Glutamatergic neuron (in vitro differentiated cells): ENCODE results near the gene MARCHF6. TPM values are rescaled to one million over a fixed set of nuclear protein-coding genes. Genes with fewer than 3 reads are reported as not detected.

Experiments
- DNase-seq: peaks from one replicate; pipeline ENCODE4 v3.0.0; 2022
- H3K27ac Mint-ChIP-seq: one replicate; pipeline ENCODE4 v1.8.0; 2020; ENCODE audit warnings: mild to moderate bottlenecking, mixed read lengths, inconsistent platforms; ENCODE audit not compliant: unreplicated experiment
- H3K27me3 Mint-ChIP-seq: one replicate; pipeline ENCODE4 v1.8.0; 2020; ENCODE audit warnings: mild to moderate bottlenecking, moderate library complexity, mixed read lengths, inconsistent platforms; ENCODE audit not compliant: unreplicated experiment
- H3K36me3 Mint-ChIP-seq: one replicate; pipeline ENCODE4 v1.8.0; 2020; ENCODE audit warnings: mild to moderate bottlenecking, mixed read lengths, inconsistent platforms; ENCODE audit not compliant: unreplicated experiment
- H3K4me1 Mint-ChIP-seq: one replicate; pipeline ENCODE4 v1.8.0; 2020; ENCODE audit warnings: mild to moderate bottlenecking, low read depth, mixed read lengths, inconsistent platforms; ENCODE audit not compliant: unreplicated experiment
- H3K4me3 Mint-ChIP-seq: one replicate; pipeline ENCODE4 v1.8.0; 2020; ENCODE audit warnings: mild to moderate bottlenecking, mixed read lengths, inconsistent platforms; ENCODE audit not compliant: unreplicated experiment
- H3K9me3 Mint-ChIP-seq: one replicate; pipeline ENCODE4 v1.8.0; 2020; ENCODE audit warnings: mild to moderate bottlenecking, moderate library complexity, mixed read lengths, inconsistent platforms; ENCODE audit not compliant: unreplicated experiment
- CTCF ChIP-seq: fragments of 200-600 bp; sonication (generic); IDR thresholded peaks from one replicate; pipeline ENCODE4 v1.5.0; 2021; ENCODE audit not compliant: partially characterized antibody, unreplicated experiment
- total RNA-seq: library from RNA; stranded (reverse); fragmentation: NEBNext Ultra II Directional; extraction: Animal tissue kit (Norgen Biotek cat#: 25700); gene quantifications from one replicate; pipeline ENCODE4 v1.2.1, GENCODE V29; 2021; ENCODE audit not compliant: unreplicated experiment

The MARCHF6 gene
- total RNA-seq, 1 donor from 2014 or later = 245 TPM

GRCh38 chr5:10330511-10331230, 22.8 kb upstream of the MARCHF6 start:
- TF ChIP-seq CTCF = no peak
- H3K4me3 Mint-ChIP-seq = no peak overlapping the region
- no peak for DNase-seq
- H3K27ac Mint-ChIP-seq = no peak overlapping the region
- peaks cover 6% of the 10 kb centered on the region for H3K9me3 Mint-ChIP-seq
- peaks cover 12% of the 10 kb centered on the region for H3K27me3 Mint-ChIP-seq
- H3K4me1 Mint-ChIP-seq = no peaks in the 10 kb centered on the region
- peaks cover 5% of the 10 kb centered on the region for H3K36me3 Mint-ChIP-seq

GRCh38 chr5:10331341-10331796, 22.1 kb upstream of the MARCHF6 start:
- H3K9me3 Mint-ChIP-seq = peaks cover 6% of the 10 kb centered on the region
- no peak for DNase-seq
- H3K27ac Mint-ChIP-seq = no peak overlapping the region
- peaks cover 5% of the 10 kb centered on the region for H3K36me3 Mint-ChIP-seq
- no peak overlapping the region for H3K4me3 Mint-ChIP-seq
- TF ChIP-seq CTCF = no peak
- peaks cover 12% of the 10 kb centered on the region for H3K27me3 Mint-ChIP-seq
- no peaks in the 10 kb centered on the region for H3K4me1 Mint-ChIP-seq

- Mint-ChIP-seq H3K9me3 (peaks cover 6% of the 10 kb centered on the region), H3K4me1 (no peaks in the 10 kb centered on the region), H3K27ac (no peak overlapping the region), H3K36me3 (peaks cover 5% of the 10 kb centered on the region), H3K4me3 (peak overlapping the region; percentile 22), H3K27me3 (peaks cover 12% of the 10 kb centered on the region)
- DNase-seq = no peak
- no peak for TF ChIP-seq CTCF
Observed at GRCh38 chr5:10332301-10332700, 21.2 kb upstream of the MARCHF6 start.

GRCh38 chr5:10333154-10334006, 20.1 kb upstream of the MARCHF6 start:
- Mint-ChIP-seq H3K36me3 (peaks cover 5% of the 10 kb centered on the region), H3K27ac (peak overlapping the region; percentile 55), H3K4me3 (peak overlapping the region; percentile 93), H3K4me1 (peaks cover 4% of the 10 kb centered on the region), H3K9me3 (peaks cover 9% of the 10 kb centered on the region), H3K27me3 (peaks cover 15% of the 10 kb centered on the region)
- no peak for TF ChIP-seq CTCF
- peak; percentile 62 for DNase-seq
